NCI-H2227 (cell line): ENCODE measurements around the gene MCF2L2.

ENCODE experiments used
- DNase-seq: peaks from one replicate; lab custom pipeline; 2025; ENCODE audit not compliant: unreplicated experiment; lab: John Stamatoyannopoulos, UW

Gene MCF2L2

DNA sequence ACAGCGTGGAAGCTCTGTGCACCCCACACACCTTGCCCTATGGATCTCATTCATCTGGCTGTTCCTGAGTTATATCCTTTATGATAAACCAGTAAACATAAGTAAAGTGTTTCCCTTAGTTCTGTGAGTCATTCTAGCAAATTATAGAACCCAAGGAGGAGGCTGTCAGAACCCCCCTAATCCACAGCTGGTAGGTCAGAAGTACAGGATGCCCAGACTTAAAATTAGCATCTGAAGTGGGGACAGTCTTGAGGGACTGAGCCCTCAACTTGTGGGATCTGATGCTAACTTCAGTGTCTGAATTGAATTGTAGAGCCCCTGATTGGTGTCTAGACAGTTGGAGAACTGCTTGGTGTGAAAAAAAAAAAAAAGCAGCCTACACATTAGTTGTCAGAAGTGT, 100.3 kb downstream of the MCF2L2 start:
- DNase-seq = no peak

DNA sequence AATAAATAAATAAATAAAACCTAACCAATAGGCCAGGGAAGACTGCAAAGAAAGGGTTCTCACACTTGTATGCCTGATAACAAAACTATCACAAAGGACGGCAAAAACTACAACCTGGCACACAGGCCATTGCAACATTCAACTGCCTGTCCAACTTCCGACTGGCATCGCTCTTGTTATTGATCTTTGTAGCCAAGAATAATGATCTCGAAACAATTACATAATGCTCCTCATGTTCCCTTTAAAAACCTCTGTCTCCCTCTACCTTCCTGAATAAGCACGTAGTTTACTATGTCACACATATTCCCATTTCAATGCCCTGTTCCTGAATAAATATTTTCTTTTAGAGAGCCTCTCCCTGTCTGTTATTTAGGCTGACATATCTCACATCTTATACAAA, 101.1 kb downstream of the MCF2L2 start:
- DNase-seq = no peak

DNA sequence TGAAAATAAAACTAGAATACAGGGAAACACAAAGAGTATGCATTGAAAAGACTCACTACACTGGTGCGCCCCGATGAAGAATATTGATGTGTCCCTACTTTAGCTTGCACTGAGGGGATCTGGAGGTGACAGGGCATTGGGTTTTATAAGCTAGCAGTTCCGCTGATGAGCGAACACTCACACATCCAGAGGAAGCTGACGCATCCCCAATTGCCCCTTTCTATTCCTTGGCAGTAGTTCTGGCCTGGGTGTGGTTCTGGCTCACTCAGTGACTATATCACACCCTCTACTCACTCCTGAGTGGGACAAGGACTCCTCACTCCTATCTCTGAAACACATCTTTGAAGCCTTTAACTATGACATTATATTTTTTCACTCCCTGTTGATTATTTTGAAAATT, 104.3 kb downstream of the MCF2L2 start:
- DNase-seq = no peak

DNA sequence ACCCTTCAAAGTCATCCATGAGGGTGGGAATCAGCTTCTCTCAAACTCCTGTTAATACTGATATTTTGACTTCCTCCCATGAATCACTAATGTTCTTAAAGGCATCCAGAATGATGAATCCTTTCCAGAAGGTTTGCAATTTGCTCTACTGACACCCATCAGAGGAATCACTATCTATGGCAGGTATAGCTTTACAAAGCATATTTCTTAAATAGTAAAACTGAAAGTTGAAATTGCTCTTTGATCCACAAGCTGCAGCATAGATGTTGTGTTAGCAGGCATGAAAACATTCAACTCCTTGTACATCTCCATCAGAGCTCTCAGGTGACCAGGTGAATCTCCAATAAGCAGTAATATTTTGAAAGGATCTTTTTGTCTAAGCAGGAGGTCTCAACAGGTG, 109.0 kb downstream of the MCF2L2 start:
- DNase-seq = no peak

DNA sequence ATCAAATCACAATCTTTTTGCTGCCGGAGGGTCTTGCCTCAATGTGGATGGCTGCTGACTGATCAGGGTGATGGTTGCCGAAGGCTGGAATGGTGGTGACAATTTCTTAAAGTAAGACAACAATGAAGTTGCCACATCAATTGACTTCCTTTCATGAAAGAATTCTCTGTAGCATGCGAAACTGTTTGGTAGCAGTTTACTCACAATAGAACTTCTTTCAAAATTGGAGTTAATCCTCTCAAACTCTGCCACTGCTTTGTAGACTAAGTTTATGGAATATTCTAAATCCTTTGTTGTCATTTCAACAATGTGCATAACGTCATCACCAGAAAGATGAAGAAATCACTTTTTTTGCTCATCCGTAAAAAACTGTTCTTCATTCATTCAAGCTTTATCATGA, 109.5 kb downstream of the MCF2L2 start:
- no peak for DNase-seq

DNA sequence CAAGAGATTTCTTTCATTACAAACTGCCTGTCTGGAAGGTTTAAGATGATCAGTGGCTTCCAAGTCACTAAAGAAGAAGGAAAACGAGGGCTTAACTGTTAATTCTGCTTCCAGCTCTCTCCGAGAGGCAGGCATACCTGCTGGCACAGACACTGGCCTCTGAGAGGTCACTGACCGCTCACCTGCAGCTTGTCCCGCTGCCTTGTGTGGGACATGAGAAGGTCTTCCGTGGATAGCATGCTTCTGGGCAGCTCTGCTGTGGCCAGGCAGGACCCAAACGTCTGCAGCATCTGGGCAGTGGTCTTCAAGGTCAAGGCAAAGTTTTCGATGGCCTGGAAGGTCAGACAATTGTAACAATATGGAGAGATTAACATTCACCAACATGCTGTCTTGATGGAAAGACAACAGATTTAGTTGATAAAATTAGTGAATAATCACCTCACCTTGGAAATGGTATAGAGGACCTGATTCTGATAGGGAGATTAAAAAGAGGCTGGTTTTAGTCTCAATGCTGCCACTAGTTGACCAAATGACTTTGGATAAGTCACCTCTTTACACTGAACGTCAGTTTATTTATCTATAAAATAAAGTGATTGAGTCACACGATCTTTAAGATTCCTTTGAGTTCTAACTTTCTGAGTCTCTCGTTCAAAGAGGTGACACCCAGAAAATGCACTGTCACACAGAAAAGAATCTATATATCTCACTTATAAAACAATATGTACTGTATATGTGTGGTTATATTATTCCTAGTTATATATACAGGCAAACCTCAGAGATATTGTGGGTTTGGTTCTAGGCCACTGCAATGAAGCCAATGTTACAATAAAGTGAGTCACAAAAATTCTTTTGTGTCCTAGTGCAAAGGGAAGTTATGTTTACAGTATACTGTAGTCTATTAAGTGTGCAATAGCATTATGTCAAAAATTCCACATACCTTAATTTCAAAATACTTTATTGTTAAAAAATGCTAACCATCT, 110.2 kb downstream of the MCF2L2 start:
- DNase-seq = no peak

DNA sequence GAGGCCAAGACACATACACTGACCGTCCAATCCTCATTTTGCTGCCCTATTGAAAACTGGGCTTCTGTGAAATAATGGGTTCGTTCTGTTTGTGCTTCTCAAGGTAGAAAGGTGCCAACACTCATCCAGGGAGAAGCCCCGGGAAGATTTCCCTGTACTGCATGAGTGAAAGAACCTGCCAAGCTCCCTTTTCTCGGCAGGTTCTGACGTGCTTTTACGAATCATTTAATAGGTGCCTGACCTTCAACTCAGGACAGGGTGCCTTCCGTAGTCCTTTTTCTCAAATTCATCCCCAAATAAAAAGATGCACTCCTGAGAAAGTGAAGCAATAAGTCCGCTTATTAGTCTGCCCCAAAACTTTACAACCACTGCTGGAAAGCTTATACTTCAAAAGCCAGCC, 111.1 kb downstream of the MCF2L2 start:
- no peak for DNase-seq

DNA sequence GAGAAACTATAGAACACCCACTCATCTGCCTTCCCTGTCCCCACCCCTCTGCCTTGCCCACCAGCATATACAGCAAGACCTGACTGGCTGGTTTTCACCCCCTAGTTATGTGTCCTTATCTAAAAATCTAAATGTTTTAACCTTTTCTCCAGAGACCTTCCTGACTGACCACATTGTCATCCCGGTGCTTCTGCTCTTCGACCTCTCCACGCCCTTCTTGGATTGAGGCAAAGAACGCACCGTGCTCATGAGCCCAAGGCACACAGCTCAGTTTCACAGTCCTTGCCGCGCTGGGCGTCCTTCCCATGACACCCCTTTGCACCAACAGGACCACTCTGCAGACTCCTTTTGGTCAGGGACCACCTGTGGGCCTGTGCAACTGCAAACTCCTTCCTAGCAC, 112.7 kb downstream of the MCF2L2 start:
- no peak for DNase-seq

DNA sequence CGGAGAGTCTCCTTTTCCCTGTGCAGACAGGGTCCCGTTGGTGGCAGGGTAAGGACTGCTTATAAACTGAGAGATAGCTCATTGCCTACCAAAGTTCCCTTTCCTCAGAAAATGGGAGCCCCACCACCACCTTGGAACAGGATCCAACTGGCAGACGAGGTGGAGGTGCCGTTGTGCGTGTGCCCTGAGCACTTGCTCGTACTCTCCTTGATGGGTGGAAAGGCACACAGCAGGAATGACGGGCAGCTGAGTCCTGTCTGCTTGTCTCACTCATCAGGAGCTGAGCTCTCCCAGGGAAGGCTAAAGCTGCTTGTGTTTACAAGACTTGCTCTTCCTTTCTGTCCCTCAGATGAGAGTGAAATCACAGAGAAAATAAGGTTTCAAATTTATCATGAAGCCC, 114.7 kb downstream of the MCF2L2 start:
- DNase-seq = no peak

DNA sequence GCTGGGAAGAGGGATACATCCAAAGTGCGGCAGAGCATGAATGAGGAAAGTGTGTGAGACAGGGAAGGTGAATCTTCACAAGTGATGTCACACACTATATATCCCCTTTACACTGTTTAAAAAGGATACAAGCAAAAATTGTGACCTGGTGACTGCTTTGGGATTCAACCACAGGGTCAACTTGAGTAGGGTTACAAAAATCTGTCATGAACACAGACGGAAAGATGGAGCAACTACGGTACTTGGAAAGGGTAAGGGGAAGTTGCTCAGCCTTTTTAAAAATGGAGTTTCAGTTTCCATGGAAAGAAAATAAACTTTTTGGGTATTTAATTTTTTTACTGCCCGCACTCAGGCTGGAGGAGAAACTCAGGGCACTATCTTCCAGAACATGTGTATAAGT, 115.1 kb downstream of the MCF2L2 start:
- no peak for DNase-seq

DNA sequence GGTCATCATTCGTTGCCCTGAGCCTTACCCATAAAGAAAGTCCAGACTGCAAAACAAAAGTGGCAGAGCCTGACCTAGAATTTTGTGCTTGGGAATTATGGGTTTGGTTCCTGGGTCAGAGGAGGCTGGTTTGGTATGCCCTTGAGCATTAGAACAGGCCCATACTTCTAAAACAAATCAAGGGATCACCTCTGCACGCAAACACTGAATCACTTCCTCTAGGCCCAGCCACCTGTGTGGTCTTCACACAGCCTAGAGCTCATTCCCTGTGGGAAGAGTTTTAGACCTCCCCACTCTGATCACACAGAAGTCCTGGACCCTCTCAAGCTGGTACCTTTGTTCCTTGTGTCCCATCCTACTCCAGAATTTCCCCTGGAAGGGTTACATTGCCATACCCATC, 116.0 kb downstream of the MCF2L2 start:
- DNase-seq = no peak

DNA sequence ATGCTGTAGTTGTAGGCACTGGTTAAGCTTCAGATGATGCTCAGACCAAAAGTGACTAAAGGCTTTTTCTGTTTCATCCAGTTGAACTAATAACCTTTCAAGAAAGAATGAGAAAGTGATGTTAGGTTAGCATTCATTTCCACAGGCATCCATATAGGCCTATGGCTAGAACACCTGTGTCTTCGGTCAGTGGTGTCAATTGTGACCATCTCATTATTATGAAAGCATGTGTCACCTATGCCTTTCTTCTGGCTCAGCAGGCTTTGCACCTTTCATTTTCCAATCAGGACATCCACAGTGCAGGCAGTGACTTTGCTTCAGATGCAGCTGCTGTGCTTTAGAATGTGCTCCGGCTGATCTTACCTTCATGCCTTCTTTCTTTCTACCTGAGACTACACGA, 117.5 kb downstream of the MCF2L2 start:
- no peak for DNase-seq

DNA sequence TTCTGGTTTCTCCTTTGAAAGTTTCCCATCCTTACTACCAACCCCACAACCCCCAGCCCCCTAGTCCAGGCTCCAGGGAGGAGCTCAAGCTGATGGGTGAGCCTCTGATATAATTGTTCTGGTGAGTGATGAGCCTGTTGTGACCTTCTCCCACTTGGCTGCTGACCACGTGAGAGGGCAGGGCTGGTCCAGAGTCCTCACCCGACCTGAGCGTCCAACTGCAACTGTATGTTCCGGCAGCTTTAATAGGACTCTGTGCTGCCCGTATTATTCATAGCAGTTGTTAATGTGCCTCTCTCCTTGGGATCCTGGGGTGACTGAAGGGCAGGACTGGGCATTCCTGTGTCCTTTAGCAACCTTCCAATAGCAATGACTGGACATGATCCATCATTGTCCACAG, 119.1 kb downstream of the MCF2L2 start:
- DNase-seq = no peak

DNA sequence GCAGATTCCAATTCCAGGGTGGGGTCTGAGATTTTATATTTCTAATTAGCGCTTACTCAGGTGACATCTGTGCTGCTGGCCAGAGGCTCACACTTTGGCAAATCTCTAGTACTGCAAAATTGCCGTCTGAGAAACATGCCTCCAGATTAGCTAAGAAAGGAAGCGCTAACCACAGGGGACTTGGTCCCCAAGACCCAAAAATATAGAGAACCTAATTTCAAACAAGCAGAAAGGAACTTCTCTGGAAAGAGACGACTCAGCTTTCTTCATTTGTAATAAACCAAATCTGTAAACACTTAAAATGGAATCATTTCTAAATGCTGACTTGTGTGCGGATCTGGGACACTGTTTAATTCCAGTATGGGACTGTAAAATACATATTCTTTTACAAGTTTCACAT, 119.7 kb downstream of the MCF2L2 start:
- DNase-seq = no peak

DNA sequence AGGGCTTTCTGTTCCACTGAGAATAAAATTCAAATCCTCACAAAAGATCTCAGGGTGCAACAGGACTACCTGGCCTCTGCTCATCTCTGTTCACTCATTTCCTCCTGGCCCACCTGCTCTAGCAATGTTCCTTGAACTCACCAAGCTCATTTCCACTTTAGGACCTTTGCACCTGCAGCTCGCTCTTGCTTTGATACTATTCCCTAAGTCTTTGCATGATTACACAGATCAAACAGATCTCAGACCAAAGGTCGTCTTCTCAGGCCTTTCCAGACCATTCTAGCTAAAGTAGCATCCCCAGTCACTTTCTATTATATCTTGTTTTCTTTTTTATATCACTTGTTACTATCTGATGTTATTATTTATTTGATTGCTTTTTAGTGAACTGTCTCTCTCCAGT, 120.7 kb downstream of the MCF2L2 start:
- no peak for DNase-seq

DNA sequence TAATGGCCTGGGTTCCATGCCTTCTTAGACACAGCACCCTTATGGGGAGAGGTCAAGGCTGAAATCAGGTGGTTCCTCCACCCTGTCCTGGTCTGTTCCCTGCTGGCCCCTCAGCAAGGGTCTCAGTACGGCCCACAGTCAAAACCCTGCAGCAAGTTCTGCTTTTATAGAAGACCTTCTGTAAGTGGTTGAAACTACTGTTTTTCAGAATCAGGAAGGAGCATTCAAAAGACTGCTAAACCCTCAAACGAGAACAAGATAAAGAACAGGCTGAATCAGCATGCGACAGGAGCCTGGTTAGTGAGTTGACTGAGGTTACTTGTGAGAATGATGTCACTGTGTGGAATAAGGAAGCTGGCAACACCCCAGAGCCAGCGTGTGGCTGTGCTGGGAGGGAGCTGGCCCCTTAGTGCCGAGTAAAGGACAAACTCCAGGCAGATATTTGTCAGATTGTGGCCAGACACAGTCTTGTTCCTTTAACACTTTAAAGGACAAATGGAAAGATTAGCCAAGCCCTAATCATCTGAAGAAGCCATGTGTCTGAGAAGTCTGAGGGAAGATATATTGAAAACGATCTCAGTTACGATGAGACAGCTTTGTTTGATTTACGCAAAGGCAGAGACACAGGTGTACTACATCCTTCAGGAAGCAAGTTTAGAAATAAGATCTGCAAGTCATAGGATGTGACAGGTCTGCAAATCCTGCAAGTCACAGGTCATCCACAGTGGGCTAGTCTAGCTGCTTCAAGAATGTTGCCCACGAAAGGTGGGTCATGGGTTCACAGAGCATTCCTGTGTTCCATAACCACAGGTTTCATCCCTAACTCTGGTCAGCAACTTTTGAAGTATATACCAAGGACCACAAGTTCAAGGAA, 121.4 kb downstream of the MCF2L2 start:
- DNase-seq = no peak

DNA sequence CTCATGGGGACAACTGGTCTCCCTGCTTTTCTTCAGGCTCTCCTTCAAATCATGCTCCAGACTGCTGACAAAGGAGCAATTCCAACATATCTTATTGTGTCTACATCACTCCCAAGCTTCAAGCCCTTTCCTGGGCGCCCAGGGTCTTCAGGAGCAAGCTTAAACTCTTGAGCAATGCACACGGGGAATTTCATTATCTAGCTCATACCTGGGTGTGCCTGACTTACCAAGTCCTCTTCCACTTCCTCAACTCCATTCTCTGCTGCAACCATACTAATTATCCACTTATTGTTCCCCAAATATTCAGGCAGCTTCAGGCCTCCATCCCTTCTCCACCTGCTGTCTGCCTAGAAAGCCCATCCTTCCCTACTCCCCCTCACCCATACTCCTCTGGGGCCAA, 124.7 kb downstream of the MCF2L2 start:
- no peak for DNase-seq

DNA sequence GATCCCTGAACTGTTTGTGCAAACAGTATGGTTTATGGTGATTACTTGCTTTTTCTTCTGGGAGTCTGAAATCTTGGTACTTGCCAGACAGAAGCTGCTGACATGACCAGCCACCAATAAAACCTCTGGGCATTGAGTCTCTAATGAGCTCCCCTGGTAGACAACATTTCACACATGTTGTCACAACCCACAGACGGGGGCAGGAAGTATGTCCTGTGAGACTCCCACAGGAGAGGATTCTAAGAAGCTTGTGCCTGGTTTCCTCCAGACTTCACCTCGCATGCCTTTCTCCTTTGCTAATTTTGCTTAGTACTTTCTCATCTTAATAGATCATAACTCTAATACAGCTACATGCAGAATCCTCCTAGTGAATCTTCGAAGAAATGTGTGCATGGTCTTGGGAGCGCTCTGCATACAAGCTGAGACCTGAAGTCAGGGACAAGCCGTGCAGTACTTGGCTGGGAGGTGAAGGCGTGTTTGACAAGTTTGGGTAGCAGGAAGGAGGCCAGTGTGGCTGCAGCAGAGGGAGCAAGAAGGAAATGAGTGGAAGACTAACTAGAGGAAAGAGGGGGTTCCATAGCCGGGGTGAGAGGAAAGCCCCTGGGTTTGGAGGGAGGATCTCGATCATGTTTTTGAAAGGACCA, 126.4 kb downstream of the MCF2L2 start:
- DNase-seq = no peak

DNA sequence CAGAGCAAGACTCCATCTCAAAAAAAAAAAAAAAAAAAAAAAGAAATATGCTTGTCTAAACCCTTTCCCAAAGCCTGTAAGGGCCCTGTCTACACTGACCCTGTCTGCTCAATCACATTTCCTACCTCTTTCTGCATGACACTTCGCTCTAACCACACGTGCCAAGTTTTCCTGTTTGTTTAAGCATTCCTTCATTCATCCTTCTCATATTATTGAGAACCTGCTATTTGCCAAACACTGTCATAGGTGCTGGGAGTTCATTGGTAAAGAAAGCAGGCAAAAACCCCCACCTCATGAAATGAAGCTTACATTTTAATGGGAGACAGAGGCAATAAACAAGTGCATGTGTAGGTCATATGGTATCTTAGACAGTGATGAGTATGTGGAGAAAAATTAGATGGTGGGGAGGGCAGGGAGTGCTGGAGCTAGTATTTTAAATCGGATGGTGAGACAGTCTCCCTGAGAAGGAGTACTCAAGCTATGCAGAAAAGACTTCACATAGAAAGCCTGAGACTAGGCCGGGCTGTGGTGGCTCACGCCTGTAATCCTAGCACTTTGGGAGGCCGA, 127.3 kb downstream of the MCF2L2 start:
- DNase-seq = no peak

DNA sequence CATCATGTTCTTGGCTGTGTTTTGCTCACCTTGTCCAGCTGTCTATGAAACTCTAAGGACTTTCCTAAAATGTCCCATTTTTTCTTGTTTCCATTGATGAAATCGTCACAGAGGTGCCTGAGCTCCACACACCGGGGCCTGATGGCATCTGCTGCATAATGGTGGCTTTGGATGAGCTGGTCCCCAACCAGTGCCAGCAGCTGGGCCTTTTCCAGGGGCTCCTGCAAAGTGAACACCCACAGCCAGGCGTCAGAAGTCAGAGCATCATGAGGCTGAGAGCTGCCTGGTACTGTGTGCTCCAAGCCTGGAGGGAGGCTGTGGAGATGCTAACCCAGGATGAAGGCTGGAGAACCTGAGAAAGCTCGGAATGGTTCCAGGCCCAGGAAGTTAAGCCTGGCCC, 128.4 kb downstream of the MCF2L2 start:
- DNase-seq = no peak

DNA sequence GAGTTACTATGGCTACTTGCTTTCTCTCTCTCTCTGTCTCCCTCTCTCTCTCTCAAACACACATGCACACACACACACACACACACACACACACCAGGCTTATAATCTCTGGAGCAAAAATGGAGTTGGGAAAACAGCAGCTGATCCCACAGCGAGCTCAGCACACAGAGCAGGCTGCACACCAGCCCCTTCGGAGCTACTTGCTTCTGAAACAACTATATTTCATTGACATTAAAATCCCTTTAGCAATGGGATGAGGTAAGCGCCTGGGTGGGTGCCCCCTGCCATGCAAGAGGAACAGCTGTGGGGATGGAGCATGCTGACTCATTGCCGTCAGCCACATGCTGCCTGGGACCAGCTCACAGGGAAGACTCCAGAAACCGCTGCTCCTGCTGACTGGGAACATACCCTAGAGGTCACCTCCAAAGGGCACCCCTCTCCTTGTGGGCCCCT, 129.7 kb downstream of the MCF2L2 start:
- peak; percentile 50 for DNase-seq
